ENCODE data around the gene MACROD2.
"Not testable (repeated sequence)": the region's sequence is repeated elsewhere in the genome, so short reads cannot be mapped to it uniquely, and the experiment has no call there.

The MACROD2 gene

GRCh38 chr20:15143478-15143877, 1148.2 kb downstream of the MACROD2 start:
- no peak for DNase-seq

- DNase-seq, result no peak
Measured at GRCh38 chr20:15144916-15145315, 1149.6 kb downstream of the MACROD2 start.

- no peak for DNase-seq
Measured at GRCh38 chr20:15146948-15147347, 1151.6 kb downstream of the MACROD2 start.

DNA sequence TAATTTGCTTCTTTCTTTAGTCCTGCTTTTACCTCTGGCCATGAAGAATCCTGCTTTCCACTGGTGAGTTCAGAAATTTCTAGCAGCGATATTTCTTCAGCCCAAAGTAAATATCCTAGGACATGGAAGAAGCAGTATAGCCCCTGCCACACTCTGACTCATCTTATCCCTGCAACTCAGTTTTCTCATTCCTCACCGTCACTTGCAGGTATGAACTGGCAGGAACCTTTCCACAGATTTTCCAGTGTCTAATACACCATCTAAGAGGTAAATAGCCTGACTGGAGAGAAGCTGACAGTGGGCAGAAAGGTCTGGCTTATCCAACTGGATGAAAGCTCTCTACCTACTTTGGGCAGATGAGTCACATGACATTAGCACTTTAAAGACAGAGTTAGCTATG, 1158.8 kb downstream of the MACROD2 start:
- DNase-seq, result no peak

DNA sequence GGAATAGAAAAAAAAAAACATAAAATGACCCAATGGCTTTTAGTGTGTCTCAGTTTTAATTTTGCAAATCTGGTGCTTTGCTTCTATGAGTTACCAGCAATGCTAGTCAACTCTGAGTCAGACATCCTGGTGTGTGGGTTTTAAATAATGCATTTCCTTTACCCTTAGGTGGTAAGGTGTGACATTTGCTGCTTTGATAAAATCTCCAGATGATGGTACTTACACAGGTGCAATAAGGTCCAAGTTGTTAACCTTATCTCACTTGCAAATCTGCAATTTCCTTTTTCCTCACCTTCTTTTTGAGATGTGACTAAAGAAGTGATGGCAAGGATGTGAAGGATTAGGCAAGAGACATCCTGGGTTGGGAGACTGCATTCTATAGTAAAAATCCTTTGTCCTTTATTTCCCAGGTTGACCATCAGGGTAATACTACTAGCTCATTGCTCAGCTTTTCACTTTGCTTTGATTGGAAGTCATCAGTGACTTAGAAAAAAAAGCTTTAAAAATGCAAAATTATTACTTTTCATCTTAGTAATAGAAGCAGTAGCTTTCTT, 1160.6 kb downstream of the MACROD2 start:
- peak in 1 of 5 donors; percentile 4 for DNase-seq

DNA sequence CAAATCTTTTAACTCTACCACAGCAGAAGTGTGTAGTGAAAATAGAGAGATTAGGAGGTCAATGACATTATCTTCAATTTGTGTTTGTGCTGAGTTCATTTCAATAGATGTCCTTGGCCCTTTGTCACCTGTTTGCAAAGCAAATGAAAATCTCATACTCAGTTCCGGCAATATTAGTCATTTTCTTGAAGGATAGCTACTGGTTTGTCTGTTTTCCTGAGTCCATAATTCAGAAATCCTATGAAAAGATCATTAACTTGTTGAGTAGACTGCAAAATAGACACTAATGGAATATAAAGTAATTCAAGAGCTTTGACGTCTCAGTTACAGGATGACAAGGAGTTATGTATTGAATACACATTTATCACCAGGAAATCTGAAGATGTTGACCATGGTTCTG, 1163.2 kb downstream of the MACROD2 start:
- DNase-seq, result no peak

GRCh38 chr20:15162079-15162647, 1166.8 kb downstream of the MACROD2 start:
- DNase-seq, result peak in 1 of 5 donors; percentile 7

DNA sequence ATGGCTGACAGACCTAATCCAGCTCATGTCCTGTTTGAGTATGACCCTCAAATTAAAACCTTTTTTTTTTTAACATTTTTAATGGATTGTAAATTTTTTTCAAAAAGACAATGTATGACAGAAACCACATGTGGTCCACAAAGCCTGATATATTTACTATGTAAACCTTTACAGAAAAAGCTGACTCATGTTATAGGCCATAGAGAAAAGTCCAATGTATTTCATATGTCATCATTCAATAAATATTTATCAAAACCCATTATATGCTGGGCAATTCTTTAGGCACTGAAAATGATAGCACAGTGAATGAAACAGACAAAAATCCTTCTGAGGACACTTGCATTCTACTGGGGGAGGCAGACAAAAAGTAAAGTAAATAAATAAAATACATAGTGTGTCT, 1168.3 kb downstream of the MACROD2 start:
- no peak for DNase-seq

DNA sequence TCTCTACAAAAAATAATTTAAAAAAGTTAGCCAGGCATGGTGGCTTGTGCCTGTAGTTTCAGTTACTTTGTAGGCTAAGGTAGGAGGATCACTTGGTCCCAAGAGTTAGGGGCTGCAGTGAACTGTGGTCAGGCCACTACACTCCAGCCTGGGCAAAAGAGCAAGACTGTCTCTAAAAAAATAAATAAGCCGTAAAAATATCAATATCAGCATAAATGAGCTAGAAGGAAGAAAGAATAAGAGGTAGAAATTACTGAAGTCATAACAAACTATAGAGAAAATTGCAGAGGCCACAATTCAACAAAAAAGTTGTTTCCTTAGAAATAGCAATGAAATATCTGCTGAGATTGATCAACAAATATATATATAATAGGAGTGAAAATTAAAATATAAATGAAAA, 1169.4 kb downstream of the MACROD2 start:
- no peak for DNase-seq

GRCh38 chr20:15166744-15167143, 1171.4 kb downstream of the MACROD2 start:
- no peak for DNase-seq

- DNase-seq, result no peak
Measured at GRCh38 chr20:15171016-15171415, 1175.7 kb downstream of the MACROD2 start.

DNA sequence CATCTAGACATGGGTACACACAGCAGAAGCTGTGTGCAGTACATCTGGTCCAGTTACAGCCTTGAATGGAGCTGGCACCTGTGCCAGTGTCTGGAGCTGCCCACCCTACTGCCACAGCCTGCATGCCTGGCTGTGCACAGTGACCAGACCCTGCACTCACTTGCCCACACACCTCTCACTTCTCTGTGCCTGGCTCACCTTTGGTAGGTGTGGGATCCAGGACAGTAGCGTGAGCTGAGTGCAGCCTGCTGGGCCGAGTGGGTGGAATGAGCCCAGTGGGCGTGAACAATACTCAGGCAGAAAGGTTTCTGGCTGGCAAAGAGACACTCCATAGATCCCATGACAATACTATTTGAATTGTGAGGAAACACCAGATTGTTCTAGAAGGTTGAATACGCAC, 1181.6 kb downstream of the MACROD2 start:
- no peak for DNase-seq

GRCh38 chr20:15178581-15178980, 1183.3 kb downstream of the MACROD2 start:
- DNase-seq, result no peak

GRCh38 chr20:15179381-15179780, 1184.1 kb downstream of the MACROD2 start:
- no peak for DNase-seq

- no peak for DNase-seq
Measured at GRCh38 chr20:15179781-15180180, 1184.5 kb downstream of the MACROD2 start.

DNA sequence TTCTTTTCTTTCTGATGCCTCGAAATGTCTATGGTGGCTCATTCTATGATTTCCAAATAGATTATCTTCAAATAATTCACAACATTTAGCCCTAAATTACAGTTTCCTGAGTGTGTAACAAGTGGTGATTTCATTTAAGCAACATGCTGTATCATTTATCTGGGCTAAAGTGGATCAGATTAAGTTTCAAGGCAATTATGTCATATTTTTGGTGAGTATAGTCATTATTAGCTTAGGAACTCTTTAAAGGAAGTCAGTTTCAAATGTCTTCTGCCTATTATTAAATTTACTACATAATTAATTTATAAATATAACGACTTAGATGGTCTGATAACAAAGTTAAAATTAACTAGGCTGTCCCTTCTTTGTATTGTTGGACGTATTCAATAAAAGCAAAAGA, 1190.0 kb downstream of the MACROD2 start:
- no peak for DNase-seq

DNA sequence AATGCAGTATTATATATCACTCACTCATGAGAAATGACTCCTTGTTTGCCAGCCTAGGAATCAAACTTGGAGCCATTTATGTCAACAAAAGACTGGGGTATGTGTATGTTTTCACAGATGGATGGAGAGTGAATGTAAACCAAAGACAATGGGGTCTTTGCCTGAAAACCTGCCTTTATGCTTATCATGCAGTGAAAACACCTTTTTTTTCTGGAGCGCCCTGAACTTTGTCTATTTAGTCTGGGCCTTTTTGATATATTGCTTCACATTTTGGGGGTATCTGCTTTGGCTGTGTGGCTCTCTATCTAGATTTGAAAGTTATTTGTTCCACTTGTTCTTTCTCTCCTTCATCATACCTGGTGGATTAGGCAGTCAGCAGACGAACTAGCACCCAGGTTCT, 1190.6 kb downstream of the MACROD2 start:
- DNase-seq, result no peak

DNA sequence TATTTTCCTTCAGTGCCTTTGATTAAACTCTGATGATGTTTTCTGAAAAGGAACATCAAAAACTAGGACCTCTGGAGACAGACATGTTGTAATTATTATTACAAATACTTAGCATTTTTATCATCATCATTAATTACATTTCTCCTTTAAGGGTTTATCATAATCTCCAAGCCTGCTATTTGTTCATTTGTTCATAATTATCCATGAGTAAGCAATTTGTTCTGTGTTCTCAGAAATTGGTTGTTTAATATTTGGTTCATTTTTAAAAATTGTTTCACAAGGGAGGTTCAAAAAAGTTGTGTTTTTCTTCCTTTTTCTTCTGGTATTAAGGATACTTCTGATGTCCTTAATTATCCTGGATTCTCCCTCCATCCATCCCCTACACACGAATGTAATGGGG, 1192.3 kb downstream of the MACROD2 start:
- no peak for DNase-seq

GRCh38 chr20:15188415-15188814, 1193.1 kb downstream of the MACROD2 start:
- no peak for DNase-seq

DNA sequence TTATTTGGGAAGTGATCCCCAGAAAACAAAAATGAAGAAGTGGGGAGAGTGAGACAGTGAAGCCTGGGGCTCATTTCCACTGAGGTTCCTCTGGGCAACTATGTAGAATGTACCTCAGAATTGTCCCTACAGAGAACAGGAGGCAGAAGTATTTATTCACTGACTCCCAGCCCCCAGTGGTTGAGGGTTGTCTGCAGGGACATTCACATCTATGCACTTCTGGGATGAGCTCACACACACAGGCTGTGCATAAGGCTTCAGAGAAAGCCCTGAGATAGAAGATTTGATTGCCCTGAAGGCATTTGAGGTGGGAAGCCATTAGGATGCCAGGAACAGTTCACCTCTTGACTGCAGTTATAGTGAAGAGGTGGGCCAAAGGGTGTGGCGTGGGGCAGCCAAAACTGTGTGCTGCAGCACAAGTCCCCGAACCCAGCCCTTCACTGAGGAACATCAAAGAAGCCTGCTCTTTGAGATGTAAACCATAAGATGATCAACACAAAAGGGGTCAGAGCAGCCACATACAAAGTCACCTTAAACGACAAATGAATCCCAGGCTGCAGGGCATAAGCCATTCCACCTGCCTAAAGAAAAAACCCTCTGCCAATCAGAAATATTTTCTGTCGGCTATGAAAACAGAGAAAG, 1195.9 kb downstream of the MACROD2 start:
- no peak for DNase-seq

DNA sequence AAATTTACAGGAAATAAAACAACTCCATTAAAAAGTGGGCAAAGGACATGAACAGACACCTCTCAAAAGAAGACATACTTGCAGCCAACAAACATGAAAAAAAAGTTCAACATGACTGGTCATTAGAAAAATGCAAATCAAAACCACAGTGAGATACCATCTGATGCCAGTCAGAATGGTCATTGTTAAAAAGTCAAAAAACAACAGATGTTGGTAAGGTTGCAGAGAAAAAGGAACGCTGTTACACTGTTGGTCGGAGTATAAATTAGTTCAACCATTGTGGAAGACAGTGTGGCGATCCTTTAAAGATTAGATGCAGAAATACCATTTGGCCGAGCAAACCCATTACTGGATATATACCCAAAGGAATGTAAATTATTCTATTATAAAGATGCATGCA, 1200.1 kb downstream of the MACROD2 start:
- no peak for DNase-seq

GRCh38 chr20:15196547-15197255, 1201.4 kb downstream of the MACROD2 start:
- no peak for DNase-seq

DNA sequence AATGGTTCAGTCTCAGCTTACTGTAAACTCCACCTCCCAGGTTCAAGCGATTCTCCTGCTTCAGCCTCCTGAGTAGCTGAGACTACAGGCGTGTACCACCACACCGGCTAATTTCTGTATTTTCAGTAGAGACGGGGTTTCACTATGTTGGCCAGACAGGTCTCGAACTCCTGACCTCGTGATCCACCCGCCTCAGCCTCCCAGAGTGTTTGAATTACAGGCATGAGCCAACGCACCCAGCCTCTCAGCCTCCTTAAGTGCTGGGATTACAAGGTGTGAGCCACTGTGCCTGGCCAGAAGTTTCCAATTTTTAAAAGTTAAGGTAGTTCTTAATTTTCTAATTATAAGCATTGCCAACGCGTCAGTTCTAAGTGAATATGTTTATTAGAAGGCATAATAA, 1202.7 kb downstream of the MACROD2 start:
- DNase-seq, result not testable (repeated sequence)

DNA sequence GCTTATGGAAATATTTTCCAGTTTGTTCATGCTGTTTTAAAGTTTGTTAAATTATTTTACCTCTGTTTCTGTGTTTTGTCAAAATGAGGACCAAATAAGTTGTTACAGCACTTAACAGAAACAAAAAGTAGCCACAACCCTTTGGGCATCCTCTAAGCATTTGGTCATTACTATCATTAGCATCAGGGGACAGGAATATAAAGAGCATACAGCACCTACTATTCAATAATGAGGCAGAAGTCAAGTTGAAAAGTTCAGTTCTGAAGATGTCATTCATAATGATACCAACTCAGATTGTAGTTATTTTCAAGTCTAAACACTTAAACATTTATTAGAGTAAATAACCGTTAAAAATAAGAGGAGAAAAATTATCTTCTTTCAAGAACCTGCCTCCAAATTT, 1204.4 kb downstream of the MACROD2 start:
- DNase-seq, result no peak

Data from T-helper 1 cell (primary cell).